Retina (tissue), 1 donor: ENCODE measurements around the gene CCRL2.
"Not testable (repeated sequence)": the region's sequence is repeated elsewhere in the genome, so short reads cannot be mapped to it uniquely, and the experiment has no call there.

Experiments used
- DNase-seq: peaks from one replicate; pipeline ENCODE4 v3.0.0-alpha.2; 2016

Gene CCRL2

GRCh38 chr3:46405301-46406019 is 1.6 kb upstream of the CCRL2 start:
- DNase-seq = no peak

GRCh38 chr3:46406443-46406787 is 644 bp upstream of the CCRL2 start:
- no peak for DNase-seq

- no peak for DNase-seq
These were observed 911 bp downstream of the CCRL2 start for GRCh38 chr3:46407970-46408369.

- no peak for DNase-seq
These were observed 1.8 kb downstream of the CCRL2 start for GRCh38 chr3:46408853-46409252.

GRCh38 chr3:46409739-46410489 is 2.9 kb downstream of the CCRL2 start:
- no peak for DNase-seq

- no peak for DNase-seq
These were observed 3.6 kb downstream of the CCRL2 start for GRCh38 chr3:46410669-46411068.

- no peak for DNase-seq
These were observed 4.2 kb downstream of the CCRL2 start for GRCh38 chr3:46411271-46411670.

GRCh38 chr3:46412786-46413298 is 5.8 kb downstream of the CCRL2 start:
- no peak for DNase-seq

- DNase-seq = no peak
These were observed 6.9 kb downstream of the CCRL2 start for GRCh38 chr3:46413951-46414350.

GRCh38 chr3:46414739-46415138 is 7.7 kb downstream of the CCRL2 start:
- DNase-seq = no peak

- no peak for DNase-seq
These were observed 9.2 kb downstream of the CCRL2 start for GRCh38 chr3:46416125-46416810.

- no peak for DNase-seq
These were observed 9.9 kb downstream of the CCRL2 start for GRCh38 chr3:46416811-46417510.

- no peak for DNase-seq
These were observed 11.0 kb downstream of the CCRL2 start for GRCh38 chr3:46417841-46418611.

GRCh38 chr3:46419816-46420215 is 12.8 kb downstream of the CCRL2 start:
- no peak for DNase-seq

- no peak for DNase-seq
These were observed 13.9 kb downstream of the CCRL2 start for GRCh38 chr3:46420931-46421330.

GRCh38 chr3:46422617-46423016 is 15.6 kb downstream of the CCRL2 start:
- no peak for DNase-seq

GRCh38 chr3:46423588-46423987 is 16.5 kb downstream of the CCRL2 start:
- no peak for DNase-seq

- not testable (repeated sequence) for DNase-seq
These were observed 19.4 kb downstream of the CCRL2 start for GRCh38 chr3:46426476-46426875.

- DNase-seq = not testable (repeated sequence)
These were observed 20.3 kb downstream of the CCRL2 start for GRCh38 chr3:46427404-46427803.

- no peak for DNase-seq
These were observed 21.1 kb downstream of the CCRL2 start for GRCh38 chr3:46427916-46428833.

GRCh38 chr3:46429250-46429649 is 22.2 kb downstream of the CCRL2 start:
- no peak for DNase-seq
